Measurements from ENCODE around the gene KREMEN1. TPM values are rescaled to one million over a fixed set of nuclear protein-coding genes. Genes with fewer than 3 reads are reported as not detected.
"Not testable (repeated sequence)": the region's sequence is repeated elsewhere in the genome, so short reads cannot be mapped to it uniquely, and the experiment has no call there.

The KREMEN1 gene
- polyA plus RNA-seq, 4 donors = 1.1 to 24.6 (median 7.0) TPM

DNA sequence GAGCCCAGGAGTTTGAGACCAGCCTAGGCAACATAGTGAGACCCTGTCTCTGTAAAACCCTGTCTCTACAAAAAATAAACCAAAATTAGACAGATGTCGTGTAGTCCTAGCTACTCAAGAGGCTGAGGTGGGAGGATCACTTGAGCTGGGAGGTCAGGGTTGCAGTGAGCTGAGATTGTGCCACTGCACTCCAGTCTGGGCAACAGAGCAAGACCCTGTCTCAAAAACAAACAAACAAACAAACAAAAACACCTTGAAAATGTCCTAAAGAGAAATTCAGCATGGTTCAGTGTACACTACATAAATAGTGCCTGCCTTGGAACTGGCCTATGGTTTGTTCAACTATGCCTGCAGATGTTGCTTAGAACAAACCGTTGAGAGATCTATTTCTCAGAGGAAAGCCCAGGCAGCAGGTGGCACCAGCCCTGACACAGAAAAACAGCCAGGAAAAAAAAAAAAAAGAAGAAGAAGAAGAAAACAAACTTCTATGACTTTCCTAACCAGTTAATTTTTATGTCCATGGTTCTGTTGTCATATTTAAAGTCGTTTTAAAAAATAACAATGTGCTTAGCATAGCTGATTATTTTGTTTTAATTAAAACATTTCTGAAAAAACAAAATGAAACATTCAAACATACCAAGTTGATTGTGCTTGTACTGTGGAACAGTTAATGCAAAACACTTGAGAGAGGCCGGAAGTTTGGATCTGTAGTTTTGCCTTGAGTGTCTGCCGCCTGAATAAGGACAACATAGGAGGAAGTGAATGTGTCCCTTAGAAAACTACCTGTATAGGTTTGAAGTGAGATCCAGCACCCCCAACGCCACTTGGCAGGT lies 5.4 kb downstream of the KREMEN1 start:
- FAIRE-seq = no peak
- 47 to 58% (median 53%) methylated on average over 6 of the region's 6 CpGs for WGBS, 3 donors
- H3K4me3 ChIP-seq (ENCODE audit: low read depth in 1 of 3, low read length in 3 of 3) = no peak overlapping the region
- H3K36me3 ChIP-seq (ENCODE audit: control insufficient read depth in 3 of 3, insufficient read depth in 2 of 3, low read depth in 1 of 3, low read length in 3 of 3) = peaks cover 0 to 3% (median 0%) of the 10 kb centered on the region in 3 donors
- peaks cover 3 to 5% (median 4%) of the 10 kb centered on the region in 3 donors for H3K4me1 ChIP-seq (ENCODE audit: control insufficient read depth in 3 of 3, insufficient read depth in 2 of 3, low read depth in 1 of 3, low read length in 2 of 3)
- no peaks in the 10 kb centered on the region for H3K9me3 ChIP-seq (ENCODE audit: control insufficient read depth in 2 of 2, insufficient read depth in 1 of 2, low read depth in 1 of 2, low read length in 1 of 2)
- H3K27ac ChIP-seq (ENCODE audit: low read depth in 1 of 3, low read length in 2 of 3) = peak overlapping the region in 1 of 3 donors; percentile 59
- DNase-seq = no peak
- H3K27me3 ChIP-seq (ENCODE audit: control insufficient read depth in 3 of 3, insufficient read depth in 3 of 3, low read length in 3 of 3) = no peaks in the 10 kb centered on the region

DNA sequence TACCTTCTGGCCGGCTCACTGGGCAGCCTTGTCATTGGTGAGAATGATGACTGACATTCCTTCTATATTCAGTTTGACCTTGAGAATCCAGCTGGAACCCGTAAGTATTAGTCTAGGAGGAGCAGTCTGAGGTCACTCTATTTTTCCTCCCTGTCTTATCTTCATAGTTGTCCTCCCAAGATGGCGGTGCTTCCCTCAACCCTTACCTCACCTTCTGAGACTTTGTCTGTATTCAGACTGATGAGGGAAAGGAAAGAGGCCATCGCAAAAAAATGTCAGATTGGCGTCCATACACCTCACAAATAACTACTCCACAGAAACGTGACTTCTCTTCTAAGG lies 6.0 kb downstream of the KREMEN1 start:
- peaks cover 0 to 3% (median 0%) of the 10 kb centered on the region in 3 donors for H3K36me3 ChIP-seq (ENCODE audit: control insufficient read depth in 3 of 3, insufficient read depth in 2 of 3, low read depth in 1 of 3, low read length in 3 of 3)
- no peaks in the 10 kb centered on the region for H3K9me3 ChIP-seq (ENCODE audit: control insufficient read depth in 2 of 2, insufficient read depth in 1 of 2, low read depth in 1 of 2, low read length in 1 of 2)
- peaks cover 3 to 5% (median 4%) of the 10 kb centered on the region in 3 donors for H3K4me1 ChIP-seq (ENCODE audit: control insufficient read depth in 3 of 3, insufficient read depth in 2 of 3, low read depth in 1 of 3, low read length in 2 of 3)
- no peaks in the 10 kb centered on the region for H3K27me3 ChIP-seq (ENCODE audit: control insufficient read depth in 3 of 3, insufficient read depth in 3 of 3, low read length in 3 of 3)
- peak overlapping the region in 1 of 3 donors; percentile 59 for H3K27ac ChIP-seq (ENCODE audit: low read depth in 1 of 3, low read length in 2 of 3)
- WGBS, 3 donors = 29 to 64% (median 42%) methylated on average over 6 of the region's 6 CpGs
- FAIRE-seq (no peak), DNase-seq (peak in 1 of 2 donors; percentile 20)
- H3K4me3 ChIP-seq (ENCODE audit: low read depth in 1 of 3, low read length in 3 of 3) = no peak overlapping the region

DNA sequence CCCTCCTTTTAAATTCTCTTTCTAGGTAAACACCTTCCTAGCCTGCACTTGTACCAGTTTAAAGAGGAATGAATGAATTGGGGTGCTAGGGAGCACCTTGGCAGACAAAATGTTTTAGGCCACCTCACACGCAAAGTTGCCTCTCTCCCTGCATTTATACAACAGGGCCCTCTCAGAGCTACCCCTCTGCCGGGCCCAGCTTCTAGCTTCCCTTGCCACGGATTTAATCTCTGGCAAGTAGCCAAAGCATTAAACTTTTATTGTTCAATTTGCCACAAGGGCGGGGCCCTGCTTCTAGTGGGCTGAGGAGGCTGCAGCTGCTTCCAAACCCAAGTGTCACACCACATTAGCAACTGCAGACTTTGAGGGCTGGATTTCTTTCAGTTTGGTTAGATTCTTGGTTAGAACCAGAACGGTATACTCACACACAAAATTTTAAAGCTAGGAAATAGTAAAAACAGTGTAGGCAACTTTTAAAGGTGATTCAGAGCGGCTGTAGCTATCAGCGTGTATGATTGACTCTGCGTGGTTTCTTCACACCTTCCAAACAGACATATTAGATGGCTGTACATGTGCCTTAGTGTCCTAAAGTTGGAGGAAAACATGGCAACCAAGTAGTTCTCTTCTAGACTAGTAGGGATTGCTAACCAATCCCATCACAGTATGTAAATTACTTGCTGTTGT lies 6.5 kb downstream of the KREMEN1 start:
- Histone ChIP-seq H3K4me3 (ENCODE audit: low read depth in 1 of 3, low read length in 3 of 3) (no peak overlapping the region), H3K4me1 (ENCODE audit: control insufficient read depth in 3 of 3, insufficient read depth in 2 of 3, low read depth in 1 of 3, low read length in 2 of 3) (peaks cover 0 to 5% (median 3%) of the 10 kb centered on the region in 3 donors), H3K27me3 (ENCODE audit: control insufficient read depth in 3 of 3, insufficient read depth in 3 of 3, low read length in 3 of 3) (no peaks in the 10 kb centered on the region), H3K36me3 (ENCODE audit: control insufficient read depth in 3 of 3, insufficient read depth in 2 of 3, low read depth in 1 of 3, low read length in 3 of 3) (peaks cover 0 to 3% (median 0%) of the 10 kb centered on the region in 3 donors), H3K9me3 (ENCODE audit: control insufficient read depth in 2 of 2, insufficient read depth in 1 of 2, low read depth in 1 of 2, low read length in 1 of 2) (no peaks in the 10 kb centered on the region), H3K27ac (ENCODE audit: low read depth in 1 of 3, low read length in 2 of 3) (no peak overlapping the region)
- 13 to 45% (median 35%) methylated on average over 8 of the region's 8 CpGs for WGBS, 3 donors
- DNase-seq = peak in 1 of 2 donors; percentile 85
- FAIRE-seq = no peak

DNA sequence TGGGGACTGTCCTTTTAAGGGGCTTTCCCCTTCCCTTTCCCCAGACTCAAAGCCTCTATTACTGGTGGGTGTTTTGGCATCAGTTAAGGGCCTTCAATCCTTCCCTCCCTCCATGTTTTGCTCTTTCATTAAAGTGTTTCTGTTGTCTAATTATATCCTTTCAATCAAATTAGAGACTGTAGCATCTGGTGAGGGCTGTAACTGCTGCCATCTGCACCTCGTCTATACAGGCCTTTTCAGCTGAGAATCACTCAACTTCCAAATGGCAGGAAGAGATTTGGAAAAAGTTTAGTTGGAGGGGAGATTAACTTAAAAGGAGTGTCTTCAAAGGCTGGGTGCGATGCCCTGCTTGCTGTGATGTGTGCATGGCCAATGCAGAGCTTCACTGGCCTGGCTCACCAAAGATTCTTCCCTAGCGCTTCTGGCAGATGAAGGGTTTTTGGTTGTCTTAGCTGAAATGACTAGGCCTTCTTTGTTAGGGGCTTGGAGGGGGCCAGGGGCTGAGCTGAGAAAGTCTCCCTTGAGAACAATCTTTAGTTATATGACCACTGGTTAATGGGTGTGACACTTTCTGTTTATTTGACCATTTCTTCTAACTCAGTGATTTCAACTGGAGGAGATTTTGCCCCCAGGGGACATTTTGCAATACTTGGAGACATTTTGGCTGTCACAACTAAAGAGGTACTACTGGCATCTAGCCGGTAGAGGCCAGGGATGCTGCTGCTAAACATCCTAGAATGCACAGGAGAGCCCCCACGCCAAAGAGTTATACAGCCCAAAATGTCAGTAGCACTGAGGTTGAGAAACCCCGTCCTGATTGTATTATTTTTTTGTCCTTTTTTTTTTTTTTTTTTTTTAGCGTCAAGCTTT lies 7.5 kb downstream of the KREMEN1 start:
- 77 to 86% (median 80%) methylated on average over 7 of the region's 7 CpGs for WGBS, 3 donors
- Histone ChIP-seq H3K27me3 (ENCODE audit: control insufficient read depth in 3 of 3, insufficient read depth in 3 of 3, low read length in 3 of 3) (no peaks in the 10 kb centered on the region), H3K4me1 (ENCODE audit: control insufficient read depth in 3 of 3, insufficient read depth in 2 of 3, low read depth in 1 of 3, low read length in 2 of 3) (peaks cover 0 to 5% (median 3%) of the 10 kb centered on the region in 3 donors), H3K4me3 (ENCODE audit: low read depth in 1 of 3, low read length in 3 of 3) (no peak overlapping the region), H3K9me3 (ENCODE audit: control insufficient read depth in 2 of 2, insufficient read depth in 1 of 2, low read depth in 1 of 2, low read length in 1 of 2) (no peaks in the 10 kb centered on the region), H3K36me3 (ENCODE audit: control insufficient read depth in 3 of 3, insufficient read depth in 2 of 3, low read depth in 1 of 3, low read length in 3 of 3) (peaks cover 0 to 3% (median 0%) of the 10 kb centered on the region in 3 donors), H3K27ac (ENCODE audit: low read depth in 1 of 3, low read length in 2 of 3) (no peak overlapping the region)
- no peak for DNase-seq
- no peak for FAIRE-seq

DNA sequence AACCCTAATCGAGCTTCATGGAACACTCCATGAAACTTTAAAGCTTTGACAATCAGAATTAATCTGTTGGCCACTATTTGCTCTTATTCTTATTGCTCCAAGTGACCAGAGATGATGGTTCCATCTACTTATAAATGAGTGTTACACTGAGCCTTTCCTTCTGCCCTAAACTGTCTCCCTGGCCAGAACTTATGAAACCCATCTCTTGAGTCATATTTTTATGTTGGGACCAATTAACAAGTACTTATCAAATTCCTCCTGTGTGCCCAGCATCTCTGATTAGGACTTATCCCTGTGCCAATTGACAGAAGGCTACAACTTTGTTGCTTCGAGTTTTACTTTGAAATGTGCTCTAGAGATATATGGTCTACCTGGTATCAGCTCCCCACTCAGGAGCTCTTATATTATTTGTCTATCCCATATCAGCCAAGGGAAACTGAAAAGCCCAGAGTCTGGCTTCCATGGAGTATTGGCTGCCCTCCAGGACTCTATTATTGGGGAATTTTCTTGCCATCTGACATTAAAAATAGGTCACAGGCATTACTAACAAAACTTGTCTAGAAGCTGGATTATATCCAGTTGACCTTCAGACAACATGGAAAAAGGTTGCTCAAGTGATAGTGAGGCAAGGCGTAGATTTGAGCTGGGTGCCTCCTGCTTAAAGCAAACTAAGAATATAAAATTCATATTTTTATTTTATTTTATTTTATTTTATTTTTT lies 8.8 kb downstream of the KREMEN1 start:
- Histone ChIP-seq H3K27me3 (ENCODE audit: control insufficient read depth in 3 of 3, insufficient read depth in 3 of 3, low read length in 3 of 3) (no peaks in the 10 kb centered on the region), H3K4me3 (ENCODE audit: low read depth in 1 of 3, low read length in 3 of 3) (no peak overlapping the region), H3K27ac (ENCODE audit: low read depth in 1 of 3, low read length in 2 of 3) (no peak overlapping the region), H3K36me3 (ENCODE audit: control insufficient read depth in 3 of 3, insufficient read depth in 2 of 3, low read depth in 1 of 3, low read length in 3 of 3) (peaks cover 0 to 3% (median 0%) of the 10 kb centered on the region in 3 donors), H3K9me3 (ENCODE audit: control insufficient read depth in 2 of 2, insufficient read depth in 1 of 2, low read depth in 1 of 2, low read length in 1 of 2) (no peaks in the 10 kb centered on the region), H3K4me1 (ENCODE audit: control insufficient read depth in 3 of 3, insufficient read depth in 2 of 3, low read depth in 1 of 3, low read length in 2 of 3) (peaks cover 0 to 5% (median 3%) of the 10 kb centered on the region in 3 donors)
- 30 to 60% (median 31%) methylated on average over 3 of the region's 3 CpGs for WGBS, 3 donors
- FAIRE-seq (no peak), DNase-seq (peak in 1 of 2 donors; percentile 42)

DNA sequence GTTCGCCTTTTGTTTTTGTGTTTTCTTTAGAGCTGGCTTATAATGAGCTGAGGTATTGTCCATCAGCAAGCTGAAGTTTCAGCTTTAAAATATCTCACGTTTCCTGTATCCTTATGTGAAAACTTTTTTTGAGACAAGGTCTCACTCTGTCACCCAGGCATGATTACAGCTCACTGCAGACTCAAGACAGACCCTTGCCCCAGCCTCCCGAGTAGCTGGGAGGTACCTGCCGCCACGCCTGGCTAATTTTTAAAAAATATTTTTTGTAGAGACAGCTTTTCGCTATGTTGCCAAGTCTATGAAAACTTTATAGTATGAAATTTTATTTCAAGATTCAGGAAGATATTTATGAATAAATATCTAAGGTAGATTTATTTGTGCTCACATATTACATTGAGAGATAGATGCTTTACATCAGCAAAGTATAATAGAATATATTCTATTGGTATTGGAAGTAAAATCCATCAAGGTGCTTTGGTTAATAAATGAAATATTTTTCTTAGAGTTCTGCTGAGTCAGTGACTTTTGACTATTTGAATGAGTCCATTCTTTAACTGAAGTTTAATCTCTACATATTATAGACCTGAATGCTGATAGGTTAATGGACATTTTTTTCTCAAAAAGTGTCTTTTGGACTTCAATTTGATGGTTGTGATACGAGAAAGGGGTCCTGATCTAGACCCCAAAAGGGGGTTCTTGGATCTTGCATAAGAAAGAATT lies 10.2 kb downstream of the KREMEN1 start:
- no peaks in the 10 kb centered on the region for H3K9me3 ChIP-seq (ENCODE audit: control insufficient read depth in 2 of 2, insufficient read depth in 1 of 2, low read depth in 1 of 2, low read length in 1 of 2)
- peaks cover 0 to 3% (median 0%) of the 10 kb centered on the region in 3 donors for H3K36me3 ChIP-seq (ENCODE audit: control insufficient read depth in 3 of 3, insufficient read depth in 2 of 3, low read depth in 1 of 3, low read length in 3 of 3)
- FAIRE-seq (no peak), DNase-seq (no peak)
- H3K4me3 ChIP-seq (ENCODE audit: low read depth in 1 of 3, low read length in 3 of 3) = no peak overlapping the region
- no peaks in the 10 kb centered on the region for H3K27me3 ChIP-seq (ENCODE audit: control insufficient read depth in 3 of 3, insufficient read depth in 3 of 3, low read length in 3 of 3)
- H3K4me1 ChIP-seq (ENCODE audit: control insufficient read depth in 3 of 3, insufficient read depth in 2 of 3, low read depth in 1 of 3, low read length in 2 of 3) = peaks cover 0 to 5% (median 3%) of the 10 kb centered on the region in 3 donors
- H3K27ac ChIP-seq (ENCODE audit: low read depth in 1 of 3, low read length in 2 of 3) = peak overlapping the region in 1 of 3 donors; percentile 26
- 58 to 87% (median 69%) methylated on average over 7 of the region's 7 CpGs for WGBS, 3 donors

DNA sequence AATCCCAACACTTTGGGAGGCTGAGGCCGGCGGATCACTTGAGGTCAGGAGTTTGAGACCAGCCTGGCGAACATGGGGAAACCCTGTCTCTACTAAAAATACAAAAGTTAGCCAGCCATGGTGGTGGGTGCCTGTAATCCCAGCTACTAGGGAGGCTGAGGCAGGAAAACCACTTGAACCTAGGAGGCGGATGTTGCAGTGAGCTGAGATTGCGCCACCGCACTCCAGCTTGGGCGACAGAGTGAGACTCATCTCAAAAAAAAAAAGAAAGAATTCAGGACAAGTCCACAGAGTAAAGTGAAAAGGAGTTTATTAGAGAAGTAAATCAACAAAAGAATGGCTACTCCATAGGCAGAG lies 10.7 kb downstream of the KREMEN1 start:
- H3K4me3 ChIP-seq (ENCODE audit: low read depth in 1 of 3, low read length in 3 of 3); FAIRE-seq; H3K27me3 ChIP-seq (ENCODE audit: control insufficient read depth in 3 of 3, insufficient read depth in 3 of 3, low read length in 3 of 3); H3K4me1 ChIP-seq (ENCODE audit: control insufficient read depth in 3 of 3, insufficient read depth in 2 of 3, low read depth in 1 of 3, low read length in 2 of 3); DNase-seq; H3K9me3 ChIP-seq (ENCODE audit: control insufficient read depth in 2 of 2, insufficient read depth in 1 of 2, low read depth in 1 of 2, low read length in 1 of 2); H3K36me3 ChIP-seq (ENCODE audit: control insufficient read depth in 3 of 3, insufficient read depth in 2 of 3, low read depth in 1 of 3, low read length in 3 of 3): not testable (repeated sequence)
- 89 to 97% (median 96%) methylated on average over 7 of the region's 7 CpGs for WGBS, 3 donors
- peak overlapping the region in 1 of 3 donors; percentile 28 for H3K27ac ChIP-seq (ENCODE audit: low read depth in 1 of 3, low read length in 2 of 3)

All from small intestine (tissue), 7 donors.